ENCODE data around the gene UQCRQ.

Gene UQCRQ

DNA sequence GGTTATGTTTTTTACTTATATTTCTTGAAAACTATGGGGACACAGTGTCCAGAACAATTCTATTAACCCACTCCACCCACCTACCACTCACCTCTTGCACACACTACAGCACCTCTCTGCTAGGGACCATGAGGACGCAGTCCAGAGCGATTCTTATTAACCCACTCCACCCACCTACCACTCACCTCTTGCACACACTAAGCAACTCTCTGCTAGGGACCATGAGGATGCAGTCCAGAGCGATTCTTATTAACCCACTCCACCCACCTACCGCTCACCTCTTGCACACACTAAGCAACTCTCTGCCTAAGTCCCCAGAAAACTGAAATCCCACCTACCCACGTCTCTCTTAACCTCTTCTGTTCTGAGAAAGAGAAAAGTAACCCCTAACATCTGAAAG lies 33.8 kb upstream of the UQCRQ start:
- no peak overlapping the region for H3K9ac ChIP-seq (ENCODE audit: low read length in 5 of 5)
- peaks cover 3 to 20% (median 15%) of the 10 kb centered on the region in 5 donors for H3K4me1 ChIP-seq (ENCODE audit: control insufficient read depth in 5 of 5, insufficient read depth in 5 of 5, low read length in 5 of 5)
- H3K36me3 ChIP-seq (ENCODE audit: control insufficient read depth in 5 of 5, insufficient read depth in 5 of 5, low read length in 5 of 5), result no peaks in the 10 kb centered on the region
- no peaks in the 10 kb centered on the region for H3K27me3 ChIP-seq (ENCODE audit: control insufficient read depth in 5 of 5, insufficient read depth in 4 of 5, low read length in 5 of 5)
- no peak overlapping the region for H3K4me3 ChIP-seq (ENCODE audit: low read depth in 1 of 5, low read length in 5 of 5)
- H3K27ac ChIP-seq (ENCODE audit: low read depth, low read length), result no peak overlapping the region
- H3K9me3 ChIP-seq (ENCODE audit: control insufficient read depth in 5 of 5, low read length in 5 of 5), result no peaks in the 10 kb centered on the region

DNA sequence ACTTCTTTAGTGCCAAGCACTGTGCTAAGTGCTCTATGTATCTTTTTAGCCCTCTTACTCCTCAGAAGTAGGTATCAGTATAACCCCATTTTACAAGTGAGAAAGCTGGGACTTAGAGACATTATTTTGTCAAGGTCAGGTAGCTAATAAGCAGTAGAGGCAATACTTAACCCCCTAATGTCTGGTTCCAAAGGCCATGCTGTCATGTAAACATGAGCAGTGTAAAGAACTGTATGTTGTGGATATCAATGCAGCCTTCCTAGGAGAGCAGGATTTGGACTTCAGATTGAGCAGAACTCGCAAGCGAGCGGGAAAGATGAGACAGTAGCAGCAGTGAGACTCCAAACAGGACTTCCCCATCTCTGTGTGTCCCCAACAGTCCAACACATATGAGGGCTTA lies 32.4 kb upstream of the UQCRQ start:
- Histone ChIP-seq H3K27ac (ENCODE audit: low read depth, low read length) (no peak overlapping the region), H3K4me1 (ENCODE audit: control insufficient read depth in 5 of 5, insufficient read depth in 5 of 5, low read length in 5 of 5) (peaks cover 3 to 31% (median 13%) of the 10 kb centered on the region in 5 donors), H3K27me3 (ENCODE audit: control insufficient read depth in 5 of 5, insufficient read depth in 4 of 5, low read length in 5 of 5) (no peaks in the 10 kb centered on the region), H3K9ac (ENCODE audit: low read length in 5 of 5) (no peak overlapping the region), H3K4me3 (ENCODE audit: low read depth in 1 of 5, low read length in 5 of 5) (no peak overlapping the region), H3K36me3 (ENCODE audit: control insufficient read depth in 5 of 5, insufficient read depth in 5 of 5, low read length in 5 of 5) (no peaks in the 10 kb centered on the region), H3K9me3 (ENCODE audit: control insufficient read depth in 5 of 5, low read length in 5 of 5) (no peaks in the 10 kb centered on the region)

DNA sequence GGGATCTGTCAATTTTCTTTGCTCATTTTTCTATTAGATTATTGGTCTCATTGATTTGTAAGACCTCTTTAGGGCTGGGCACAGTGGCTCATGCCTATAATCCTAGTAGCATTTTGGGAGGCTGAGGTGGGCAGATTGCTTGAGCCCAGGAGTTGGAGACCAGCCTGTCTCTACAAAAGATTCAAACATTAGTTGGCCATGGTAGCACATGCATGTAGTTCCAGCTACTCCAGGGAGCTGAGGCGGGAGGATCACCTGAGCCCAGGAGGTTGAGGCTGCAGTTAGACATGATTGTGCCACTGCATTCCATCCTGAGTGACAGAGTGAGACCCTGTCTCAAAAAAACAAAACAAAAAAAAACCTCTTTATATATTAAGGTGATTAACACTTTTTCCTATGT lies 29.6 kb upstream of the UQCRQ start:
- Histone ChIP-seq H3K9ac (ENCODE audit: low read length in 5 of 5) (no peak overlapping the region), H3K27me3 (ENCODE audit: control insufficient read depth in 5 of 5, insufficient read depth in 4 of 5, low read length in 5 of 5) (no peaks in the 10 kb centered on the region), H3K4me3 (ENCODE audit: low read depth in 1 of 5, low read length in 5 of 5) (no peak overlapping the region), H3K27ac (ENCODE audit: low read depth, low read length) (no peak overlapping the region), H3K4me1 (ENCODE audit: control insufficient read depth in 5 of 5, insufficient read depth in 5 of 5, low read length in 5 of 5) (peaks cover 0 to 34% (median 13%) of the 10 kb centered on the region in 5 donors), H3K36me3 (ENCODE audit: control insufficient read depth in 5 of 5, insufficient read depth in 5 of 5, low read length in 5 of 5) (no peaks in the 10 kb centered on the region), H3K9me3 (ENCODE audit: control insufficient read depth in 5 of 5, low read length in 5 of 5) (no peaks in the 10 kb centered on the region)

DNA sequence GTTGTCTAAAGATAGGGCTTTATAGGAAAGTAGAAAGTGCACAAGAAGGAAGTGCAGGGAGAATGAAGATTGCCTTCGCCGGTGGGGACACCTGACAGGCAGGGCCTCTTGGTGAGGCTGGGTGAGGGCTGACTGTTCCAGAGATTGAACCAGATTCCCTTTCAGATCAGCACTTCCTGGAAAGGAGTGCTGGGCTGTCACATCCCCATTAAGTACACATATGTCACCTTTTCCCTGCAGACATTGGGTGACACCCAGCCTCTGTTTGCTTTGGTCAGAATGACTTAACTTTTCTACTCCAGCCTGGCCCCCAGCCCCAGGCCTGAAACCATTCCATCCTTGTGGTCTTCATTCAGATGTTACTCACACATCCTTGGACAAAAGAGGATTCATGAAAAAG lies 28.6 kb upstream of the UQCRQ start:
- Histone ChIP-seq H3K27me3 (ENCODE audit: control insufficient read depth in 5 of 5, insufficient read depth in 4 of 5, low read length in 5 of 5) (no peaks in the 10 kb centered on the region), H3K9me3 (ENCODE audit: control insufficient read depth in 5 of 5, low read length in 5 of 5) (no peaks in the 10 kb centered on the region), H3K4me1 (ENCODE audit: control insufficient read depth in 5 of 5, insufficient read depth in 5 of 5, low read length in 5 of 5) (peaks cover 0 to 34% (median 13%) of the 10 kb centered on the region in 5 donors), H3K9ac (ENCODE audit: low read length in 5 of 5) (no peak overlapping the region), H3K27ac (ENCODE audit: low read depth, low read length) (no peak overlapping the region), H3K36me3 (ENCODE audit: control insufficient read depth in 5 of 5, insufficient read depth in 5 of 5, low read length in 5 of 5) (no peaks in the 10 kb centered on the region), H3K4me3 (ENCODE audit: low read depth in 1 of 5, low read length in 5 of 5) (no peak overlapping the region)

DNA sequence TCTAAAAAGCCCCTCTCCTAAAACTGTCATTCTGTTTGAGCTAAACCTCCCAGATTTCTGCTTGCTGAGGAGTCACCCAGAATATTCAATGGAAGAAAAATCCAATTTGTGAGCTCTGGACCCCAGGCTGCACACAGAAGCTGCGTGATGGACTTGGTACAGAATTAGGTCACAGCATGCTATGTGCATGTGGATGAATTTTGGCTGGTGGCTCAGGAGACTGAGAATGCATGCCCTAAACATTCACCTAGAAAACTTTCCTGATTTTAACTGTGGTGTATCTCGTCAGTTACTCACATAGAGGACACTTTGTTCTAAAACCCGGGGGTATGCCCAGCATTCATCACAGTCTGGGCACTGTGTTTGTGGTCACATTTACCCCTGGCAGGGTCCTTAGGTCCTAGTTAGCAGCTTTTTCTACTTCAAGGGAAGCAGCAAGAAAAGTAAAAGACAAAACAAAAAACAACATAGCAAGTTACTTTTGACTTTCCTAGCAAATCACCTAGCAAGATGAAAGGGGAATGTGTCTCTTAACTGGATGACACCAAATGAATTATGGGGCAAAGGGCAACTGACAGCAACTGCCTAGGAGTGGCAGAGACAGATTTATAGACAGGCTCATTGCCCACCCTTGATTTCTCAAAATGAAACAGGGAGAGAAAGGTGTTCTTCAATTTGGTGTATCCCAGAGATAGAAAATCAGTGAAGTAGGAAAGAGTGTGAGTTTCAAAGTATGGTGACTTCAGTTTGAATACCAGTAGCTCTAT lies 27.7 kb upstream of the UQCRQ start:
- Histone ChIP-seq H3K36me3 (ENCODE audit: control insufficient read depth in 5 of 5, insufficient read depth in 5 of 5, low read length in 5 of 5) (no peaks in the 10 kb centered on the region), H3K4me3 (ENCODE audit: low read depth in 1 of 5, low read length in 5 of 5) (no peak overlapping the region), H3K9ac (ENCODE audit: low read length in 5 of 5) (no peak overlapping the region), H3K27me3 (ENCODE audit: control insufficient read depth in 5 of 5, insufficient read depth in 4 of 5, low read length in 5 of 5) (no peaks in the 10 kb centered on the region), H3K9me3 (ENCODE audit: control insufficient read depth in 5 of 5, low read length in 5 of 5) (no peaks in the 10 kb centered on the region), H3K4me1 (ENCODE audit: control insufficient read depth in 5 of 5, insufficient read depth in 5 of 5, low read length in 5 of 5) (peaks cover 0 to 34% (median 13%) of the 10 kb centered on the region in 5 donors), H3K27ac (ENCODE audit: low read depth, low read length) (no peak overlapping the region)

DNA sequence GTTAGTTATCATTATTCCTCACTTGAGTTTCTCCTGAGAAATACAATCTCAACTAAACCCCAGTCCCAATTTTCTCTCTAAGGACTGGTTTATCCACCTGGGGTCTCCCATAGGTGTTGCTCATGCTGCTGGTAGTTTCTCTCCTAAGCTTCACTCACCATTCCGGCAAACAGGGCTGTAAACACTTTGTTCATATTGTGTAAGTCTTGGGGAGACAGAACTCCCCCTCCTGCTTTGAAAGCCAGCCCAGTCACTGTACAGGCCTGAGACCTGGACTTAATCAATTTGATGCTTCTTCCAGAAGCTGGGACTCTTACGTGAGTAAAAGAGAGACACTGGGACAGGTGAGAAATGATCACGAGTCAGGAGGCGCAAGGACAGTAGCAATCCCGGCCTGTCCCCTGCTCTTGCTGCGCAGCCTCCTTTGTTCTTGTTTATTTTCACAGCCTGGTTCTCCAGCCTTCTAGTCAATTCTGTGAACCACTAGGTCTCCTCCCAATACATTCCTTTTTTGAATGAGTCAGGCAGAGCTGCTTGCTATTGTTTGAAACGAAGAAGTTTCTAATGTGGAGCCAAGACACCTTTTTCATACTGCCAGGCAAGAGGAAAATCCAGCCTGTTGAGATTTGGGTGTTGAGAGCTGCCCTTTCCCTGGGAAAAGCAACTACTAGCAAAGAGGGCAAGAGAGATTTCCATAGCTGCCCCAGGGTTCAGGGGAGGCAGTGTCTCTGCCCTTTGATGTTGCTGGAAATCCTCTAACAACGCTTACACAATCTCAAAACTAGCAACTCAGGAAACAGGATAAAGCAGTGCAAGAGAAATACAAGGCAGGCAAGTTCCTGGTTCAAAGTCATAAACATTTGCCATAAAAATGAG lies 26.8 kb upstream of the UQCRQ start:
- H3K36me3 ChIP-seq (ENCODE audit: control insufficient read depth in 5 of 5, insufficient read depth in 5 of 5, low read length in 5 of 5), result no peaks in the 10 kb centered on the region
- peaks cover 0 to 34% (median 13%) of the 10 kb centered on the region in 5 donors for H3K4me1 ChIP-seq (ENCODE audit: control insufficient read depth in 5 of 5, insufficient read depth in 5 of 5, low read length in 5 of 5)
- H3K9me3 ChIP-seq (ENCODE audit: control insufficient read depth in 5 of 5, low read length in 5 of 5), result no peaks in the 10 kb centered on the region
- no peak overlapping the region for H3K4me3 ChIP-seq (ENCODE audit: low read depth in 1 of 5, low read length in 5 of 5)
- H3K27ac ChIP-seq (ENCODE audit: low read depth, low read length), result peak overlapping the region; percentile 47
- no peaks in the 10 kb centered on the region for H3K27me3 ChIP-seq (ENCODE audit: control insufficient read depth in 5 of 5, insufficient read depth in 4 of 5, low read length in 5 of 5)
- H3K9ac ChIP-seq (ENCODE audit: low read length in 5 of 5), result peak overlapping the region in 1 of 5 donors; percentile 4

DNA sequence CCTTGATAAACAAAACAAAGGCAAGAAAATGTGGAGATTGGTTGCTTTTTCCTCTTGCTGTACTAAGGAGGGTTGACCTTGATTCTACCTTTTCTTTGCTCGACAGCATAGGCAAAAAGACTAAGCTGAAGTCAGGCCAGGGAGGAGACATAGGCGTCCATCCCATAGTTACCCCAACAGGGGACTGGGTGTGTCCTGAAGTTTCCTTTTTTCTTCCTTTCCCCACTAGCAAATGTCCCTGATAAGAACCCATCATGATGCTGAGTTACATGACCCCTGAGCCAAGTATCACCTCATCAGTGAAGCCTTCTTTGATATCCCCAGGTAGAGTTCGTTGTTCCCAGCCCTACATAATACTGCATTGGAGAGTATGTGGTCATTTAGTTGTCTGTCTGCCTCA lies 26.1 kb upstream of the UQCRQ start:
- Histone ChIP-seq H3K4me1 (ENCODE audit: control insufficient read depth in 5 of 5, insufficient read depth in 5 of 5, low read length in 5 of 5) (peaks cover 0 to 34% (median 13%) of the 10 kb centered on the region in 5 donors), H3K9me3 (ENCODE audit: control insufficient read depth in 5 of 5, low read length in 5 of 5) (no peaks in the 10 kb centered on the region), H3K9ac (ENCODE audit: low read length in 5 of 5) (no peak overlapping the region), H3K27ac (ENCODE audit: low read depth, low read length) (peak overlapping the region; percentile 47), H3K36me3 (ENCODE audit: control insufficient read depth in 5 of 5, insufficient read depth in 5 of 5, low read length in 5 of 5) (no peaks in the 10 kb centered on the region), H3K4me3 (ENCODE audit: low read depth in 1 of 5, low read length in 5 of 5) (no peak overlapping the region), H3K27me3 (ENCODE audit: control insufficient read depth in 5 of 5, insufficient read depth in 4 of 5, low read length in 5 of 5) (no peaks in the 10 kb centered on the region)

DNA sequence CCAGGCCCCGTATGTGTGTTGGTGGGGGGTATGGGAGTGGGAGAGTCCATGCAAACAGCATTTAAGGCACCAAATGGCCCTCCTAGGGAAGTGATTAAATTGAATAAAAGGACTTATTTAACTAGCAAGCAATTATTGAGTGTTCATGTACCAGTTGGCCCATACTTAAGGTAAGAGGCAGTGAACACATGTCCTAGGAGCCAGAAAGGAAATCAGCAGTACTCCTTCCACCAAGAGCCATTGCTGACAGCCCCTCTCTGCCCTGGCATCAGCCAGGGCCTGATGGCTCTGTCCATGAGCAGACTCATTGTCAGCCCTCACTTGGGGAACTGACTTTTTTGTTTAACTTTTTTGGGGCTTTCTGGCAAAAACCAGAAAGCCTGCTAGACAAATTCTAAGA lies 25.5 kb upstream of the UQCRQ start:
- Histone ChIP-seq H3K27ac (ENCODE audit: low read depth, low read length) (no peak overlapping the region), H3K4me3 (ENCODE audit: low read depth in 1 of 5, low read length in 5 of 5) (no peak overlapping the region), H3K36me3 (ENCODE audit: control insufficient read depth in 5 of 5, insufficient read depth in 5 of 5, low read length in 5 of 5) (no peaks in the 10 kb centered on the region), H3K4me1 (ENCODE audit: control insufficient read depth in 5 of 5, insufficient read depth in 5 of 5, low read length in 5 of 5) (peaks cover 0 to 34% (median 13%) of the 10 kb centered on the region in 5 donors), H3K27me3 (ENCODE audit: control insufficient read depth in 5 of 5, insufficient read depth in 4 of 5, low read length in 5 of 5) (no peaks in the 10 kb centered on the region), H3K9ac (ENCODE audit: low read length in 5 of 5) (no peak overlapping the region), H3K9me3 (ENCODE audit: control insufficient read depth in 5 of 5, low read length in 5 of 5) (no peaks in the 10 kb centered on the region)

DNA sequence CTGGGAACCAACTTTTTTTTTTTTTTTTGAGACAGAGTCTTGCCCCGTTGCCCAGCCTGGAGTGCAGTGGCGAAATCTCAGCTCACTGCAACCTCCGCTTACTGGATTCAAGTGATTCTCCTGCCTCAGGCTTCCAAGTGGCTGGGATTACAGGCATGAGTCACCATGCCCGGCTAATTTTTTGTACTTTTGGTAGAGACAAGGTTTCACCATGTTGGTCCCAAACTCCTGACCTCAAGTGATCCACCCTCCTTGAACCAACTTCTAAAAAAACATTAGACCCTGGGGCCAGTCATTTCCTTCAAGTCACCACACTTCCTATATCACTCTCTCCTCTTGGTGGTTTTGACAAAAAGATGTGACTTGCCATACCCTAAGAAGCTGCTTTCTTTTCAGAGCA lies 25.1 kb upstream of the UQCRQ start:
- no peaks in the 10 kb centered on the region for H3K36me3 ChIP-seq (ENCODE audit: control insufficient read depth in 5 of 5, insufficient read depth in 5 of 5, low read length in 5 of 5)
- H3K27me3 ChIP-seq (ENCODE audit: control insufficient read depth in 5 of 5, insufficient read depth in 4 of 5, low read length in 5 of 5), result no peaks in the 10 kb centered on the region
- peaks cover 0 to 34% (median 13%) of the 10 kb centered on the region in 5 donors for H3K4me1 ChIP-seq (ENCODE audit: control insufficient read depth in 5 of 5, insufficient read depth in 5 of 5, low read length in 5 of 5)
- no peak overlapping the region for H3K27ac ChIP-seq (ENCODE audit: low read depth, low read length)
- no peaks in the 10 kb centered on the region for H3K9me3 ChIP-seq (ENCODE audit: control insufficient read depth in 5 of 5, low read length in 5 of 5)
- no peak overlapping the region for H3K9ac ChIP-seq (ENCODE audit: low read length in 5 of 5)
- no peak overlapping the region for H3K4me3 ChIP-seq (ENCODE audit: low read depth in 1 of 5, low read length in 5 of 5)

DNA sequence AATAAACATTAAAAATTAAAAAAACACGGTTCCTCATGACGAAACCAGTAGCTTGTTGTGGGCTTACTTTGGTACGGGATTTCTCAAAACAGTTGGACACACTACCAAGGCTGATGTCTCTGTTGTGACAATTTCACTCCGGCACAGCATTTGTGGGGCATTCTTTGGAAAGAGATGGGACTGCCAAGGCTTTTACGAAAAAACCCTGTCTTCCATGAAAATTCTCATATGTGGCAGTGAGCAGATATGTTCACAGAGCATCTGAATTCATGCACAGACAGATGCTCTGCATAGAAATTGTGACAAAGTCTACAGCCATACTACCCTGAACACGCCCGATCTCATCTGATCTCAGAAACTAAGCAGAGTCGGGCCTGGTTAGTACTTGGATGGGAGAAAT lies 18.2 kb upstream of the UQCRQ start:
- H3K9ac ChIP-seq (ENCODE audit: low read length in 5 of 5), result no peak overlapping the region
- H3K9me3 ChIP-seq (ENCODE audit: control insufficient read depth in 5 of 5, low read length in 5 of 5), result no peaks in the 10 kb centered on the region
- H3K27me3 ChIP-seq (ENCODE audit: control insufficient read depth in 5 of 5, insufficient read depth in 4 of 5, low read length in 5 of 5), result no peaks in the 10 kb centered on the region
- no peaks in the 10 kb centered on the region for H3K36me3 ChIP-seq (ENCODE audit: control insufficient read depth in 5 of 5, insufficient read depth in 5 of 5, low read length in 5 of 5)
- H3K4me3 ChIP-seq (ENCODE audit: low read depth in 1 of 5, low read length in 5 of 5), result no peak overlapping the region
- H3K4me1 ChIP-seq (ENCODE audit: control insufficient read depth in 5 of 5, insufficient read depth in 5 of 5, low read length in 5 of 5), result no peaks in the 10 kb centered on the region
- H3K27ac ChIP-seq (ENCODE audit: low read depth, low read length), result no peak overlapping the region

Measured in subcutaneous abdominal adipose tissue (tissue), 5 donors.